SK-MEL-5 (cell line): ENCODE data around the gene MX2. TPM values are rescaled to one million over a fixed set of nuclear protein-coding genes. Genes with fewer than 3 reads are reported as not detected.

Experiments
- total RNA-seq: library from RNA; depleted of rRNA; stranded (reverse); fragments of >200 nt; shearing (Covaris generic); gene quantifications from 2 replicates; pipeline ENCODE4 v1.2.3, GENCODE V29; 2014; rRNA removed

The MX2 gene
- total RNA-seq, 1 experiment from 2014 or later: not detected

Other genes with a start within 250 kb of the MX2 start
- 490 and 502 TPM in 2 replicates for gene BACE2, start 193.9 kb upstream of the MX2 start, total RNA-seq
- not detected in 2 replicates for gene FAM3B, start 45.2 kb upstream of the MX2 start, total RNA-seq
- 2.4 and 3.6 TPM in 2 replicates for gene MX1, start 64.2 kb downstream of the MX2 start, total RNA-seq
- not detected in 2 replicates for gene TMPRSS2, start 146.1 kb downstream of the MX2 start, total RNA-seq